Activated CD8-positive, alpha-beta T cell treated with anti-CD3 and anti-CD28 coated beads, Interleukin-2, amount 10 ng/mL, durations not matched to agents 7 days and 5 days (primary cell): ENCODE data around the gene JPH3. TPM values are rescaled to one million over a fixed set of nuclear protein-coding genes. Genes with fewer than 3 reads are reported as not detected.
A peak's percentile ranks its signal among the peaks of the same experiment; 100 is the strongest.
"Not testable (repeated sequence)": the region's sequence is repeated elsewhere in the genome, so short reads cannot be mapped to it uniquely, and the experiment has no call there.

Source experiments
- ATAC-seq: fragments of 150-1000 bp; cut with Tn5 transposase; one replicate; pipeline ENCODE4 v1.10.0; 2021; ENCODE audit warnings: moderate library complexity
- CTCF ChIA-PET: fragments of 350-600 bp; sonication (Branson Sonifier 250); formaldehyde crosslinking; loops from one replicate; lab custom pipeline; 2021; ENCODE audit warnings: antibody characterized with exemption; lab: Charles Lee
- POLR2A ChIA-PET: fragments of 350-600 bp; sonication (Branson Sonifier 250); formaldehyde crosslinking; loops from one replicate; lab custom pipeline; 2021; ENCODE audit warnings: antibody characterized with exemption; lab: Charles Lee
- DNase-seq: peaks from one replicate; pipeline ENCODE4 v3.0.0-alpha.2; 2020
- H3K27ac Mint-ChIP-seq: one replicate; pipeline ENCODE4 v1.8.0; 2021; ENCODE audit warnings: mild to moderate bottlenecking, mixed read lengths
- H3K27me3 Mint-ChIP-seq: one replicate; pipeline ENCODE4 v1.8.0; 2021; ENCODE audit warnings: low read depth, mixed read lengths
- H3K36me3 Mint-ChIP-seq: one replicate; pipeline ENCODE4 v1.8.0; 2021; ENCODE audit warnings: low read depth, mixed read lengths
- H3K4me1 Mint-ChIP-seq: one replicate; pipeline ENCODE4 v1.8.0; 2021; ENCODE audit warnings: low read depth, mixed read lengths
- H3K4me3 Mint-ChIP-seq: one replicate; pipeline ENCODE4 v1.8.0; 2021; ENCODE audit warnings: mild to moderate bottlenecking, mixed read lengths
- H3K9me3 Mint-ChIP-seq: one replicate; pipeline ENCODE4 v1.8.0; 2022; ENCODE audit warnings: mixed read lengths; ENCODE audit not compliant: insufficient read depth
- total RNA-seq, 2 experiments: library from RNA; stranded (reverse); gene quantifications; one replicate each; pipeline ENCODE4 v1.2.3, GENCODE V29; 2021

JPH3 gene
- total RNA-seq, 2 experiments from 2014 or later = not detected

- DNase-seq = no peak
- POLR2A ChIA-PET = no interaction called here
- CTCF ChIA-PET = no interaction called here
- no peak overlapping the region for H3K4me3 Mint-ChIP-seq
- no peaks in the 10 kb centered on the region for H3K9me3 Mint-ChIP-seq
- H3K27me3 Mint-ChIP-seq = no peaks in the 10 kb centered on the region
- H3K27ac Mint-ChIP-seq = no peak overlapping the region
- no peak for ATAC-seq
- H3K36me3 Mint-ChIP-seq = no peaks in the 10 kb centered on the region
- H3K4me1 Mint-ChIP-seq = peaks cover 12% of the 10 kb centered on the region
Measured at GRCh38 chr16:87680272-87680644, 78.0 kb downstream of the JPH3 start.

GRCh38 chr16:87681051-87681602, 78.8 kb downstream of the JPH3 start:
- H3K4me3 Mint-ChIP-seq, POLR2A ChIA-PET, DNase-seq, ATAC-seq, H3K27ac Mint-ChIP-seq, H3K36me3 Mint-ChIP-seq, H3K27me3 Mint-ChIP-seq, H3K9me3 Mint-ChIP-seq: not testable (repeated sequence)
- CTCF ChIA-PET = interaction anchor here (0.6 kb wide), 1 partner anchor 45 kb away, joined by 3 read pairs; no protein-coding TSS in a partner anchor
- peaks cover 12% of the 10 kb centered on the region for H3K4me1 Mint-ChIP-seq

DNA sequence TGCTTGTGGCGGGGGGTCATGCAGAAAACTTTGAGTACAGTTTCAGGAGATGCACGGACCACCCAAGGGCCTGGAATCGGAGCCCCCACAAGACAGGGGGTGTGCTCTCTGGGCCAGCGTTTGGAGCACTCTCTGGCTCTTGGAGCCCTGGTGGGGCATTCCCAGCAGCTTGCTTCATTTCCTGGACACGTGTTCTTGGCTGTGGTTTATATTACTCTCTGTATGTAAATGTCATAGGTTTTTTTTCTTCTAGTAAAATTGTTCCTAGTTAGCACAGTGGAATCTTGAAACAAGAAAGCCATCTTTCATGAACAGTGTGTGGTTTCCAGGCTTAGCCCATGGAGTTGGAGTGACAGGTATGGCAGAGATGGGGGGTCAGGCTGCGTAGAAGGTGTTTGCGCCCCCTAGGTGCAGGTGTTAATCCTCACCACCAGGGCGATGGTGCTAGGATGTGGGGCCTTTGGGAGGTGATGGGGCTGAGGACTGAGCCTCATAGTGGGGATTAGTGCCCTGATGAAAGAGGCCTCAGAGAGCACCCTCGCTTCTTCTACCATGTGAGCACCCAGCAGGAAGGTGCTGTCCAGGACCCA, 79.8 kb downstream of the JPH3 start:
- Mint-ChIP-seq H3K36me3 (no peaks in the 10 kb centered on the region), H3K4me1 (peaks cover 12% of the 10 kb centered on the region), H3K27me3 (no peaks in the 10 kb centered on the region), H3K9me3 (no peaks in the 10 kb centered on the region), H3K4me3 (no peak overlapping the region), H3K27ac (no peak overlapping the region)
- CTCF ChIA-PET = interaction anchor here (0.6 kb wide), 1 partner anchor 46 kb away, joined by 3 read pairs; no protein-coding TSS in a partner anchor
- DNase-seq = peak; percentile 38
- POLR2A ChIA-PET = no interaction called here
- peak; percentile 60 for ATAC-seq

DNA sequence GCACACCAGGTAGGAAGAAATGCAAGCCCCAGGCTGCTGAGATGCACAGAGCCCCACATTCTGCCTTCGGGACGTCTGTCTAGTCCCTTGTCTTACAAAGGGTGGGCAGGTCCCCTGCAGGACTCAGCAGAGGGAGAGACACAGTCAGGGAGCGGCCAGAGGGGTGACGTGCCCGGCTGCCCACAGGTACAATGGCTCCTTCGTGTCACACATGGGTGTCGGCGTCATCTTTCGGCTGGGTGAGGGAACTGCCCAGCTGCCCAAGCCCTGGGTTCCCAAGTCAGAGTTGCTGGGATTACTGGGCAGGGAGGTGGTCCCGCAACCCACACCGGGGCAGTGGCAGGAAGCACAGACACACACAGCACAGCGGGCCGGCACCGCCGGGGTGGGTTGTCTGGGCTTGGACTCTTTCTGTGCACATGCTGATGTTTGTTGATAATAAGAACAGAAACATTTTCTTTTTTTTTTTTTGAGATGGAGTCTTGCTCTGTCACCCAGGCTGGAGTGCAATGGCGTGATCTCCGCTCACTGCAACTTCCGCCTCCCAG, 80.6 kb downstream of the JPH3 start:
- no peak overlapping the region for H3K4me3 Mint-ChIP-seq
- H3K27ac Mint-ChIP-seq = no peak overlapping the region
- H3K9me3 Mint-ChIP-seq = no peaks in the 10 kb centered on the region
- H3K27me3 Mint-ChIP-seq = no peaks in the 10 kb centered on the region
- H3K36me3 Mint-ChIP-seq = no peaks in the 10 kb centered on the region
- ChIA-PET POLR2A (no interaction called here), CTCF (no interaction called here)
- no peak for DNase-seq
- peaks cover 12% of the 10 kb centered on the region for H3K4me1 Mint-ChIP-seq
- no peak for ATAC-seq

DNA sequence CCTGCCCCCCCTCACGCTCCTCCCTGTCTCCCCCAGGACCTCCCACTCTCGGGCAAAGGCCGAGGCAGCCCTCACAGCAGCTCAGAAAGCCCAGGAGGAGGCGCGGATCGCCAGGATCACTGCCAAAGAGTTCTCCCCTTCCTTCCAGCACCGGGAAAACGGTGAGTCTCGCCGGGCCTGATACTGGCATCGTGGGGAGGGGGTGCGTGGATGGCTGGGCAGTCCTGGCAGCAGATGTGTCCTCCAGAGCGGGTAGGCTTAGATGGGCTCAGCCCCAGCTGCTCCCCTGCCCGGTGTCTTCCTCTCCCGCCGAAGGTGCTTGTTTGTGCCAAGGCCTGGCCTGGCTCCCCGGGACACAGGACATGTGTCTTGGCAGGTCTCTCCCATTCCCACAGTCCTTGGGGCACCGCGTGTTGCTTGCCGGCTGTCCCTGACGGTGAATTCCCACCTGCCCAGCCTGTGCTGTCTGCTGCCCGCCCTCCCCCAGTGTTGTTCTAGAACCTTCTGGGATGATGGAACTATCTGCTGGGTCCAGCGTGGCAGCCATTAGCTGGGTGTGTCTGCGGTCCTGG, 81.9 kb downstream of the JPH3 start:
- no peak overlapping the region for H3K27ac Mint-ChIP-seq
- H3K4me3 Mint-ChIP-seq = no peak overlapping the region
- CTCF ChIA-PET = no interaction called here
- H3K27me3 Mint-ChIP-seq = no peaks in the 10 kb centered on the region
- no peaks in the 10 kb centered on the region for H3K36me3 Mint-ChIP-seq
- H3K9me3 Mint-ChIP-seq = no peaks in the 10 kb centered on the region
- ATAC-seq (no peak), DNase-seq (no peak)
- peaks cover 12% of the 10 kb centered on the region for H3K4me1 Mint-ChIP-seq
- POLR2A ChIA-PET = no interaction called here

GRCh38 chr16:87684711-87685404, 82.5 kb downstream of the JPH3 start:
- H3K4me1 Mint-ChIP-seq = peaks cover 12% of the 10 kb centered on the region
- CTCF ChIA-PET = no interaction called here
- no peaks in the 10 kb centered on the region for H3K27me3 Mint-ChIP-seq
- POLR2A ChIA-PET = no interaction called here
- DNase-seq (no peak), ATAC-seq (no peak)
- no peak overlapping the region for H3K27ac Mint-ChIP-seq
- no peak overlapping the region for H3K4me3 Mint-ChIP-seq
- no peaks in the 10 kb centered on the region for H3K9me3 Mint-ChIP-seq
- H3K36me3 Mint-ChIP-seq = no peaks in the 10 kb centered on the region

DNA sequence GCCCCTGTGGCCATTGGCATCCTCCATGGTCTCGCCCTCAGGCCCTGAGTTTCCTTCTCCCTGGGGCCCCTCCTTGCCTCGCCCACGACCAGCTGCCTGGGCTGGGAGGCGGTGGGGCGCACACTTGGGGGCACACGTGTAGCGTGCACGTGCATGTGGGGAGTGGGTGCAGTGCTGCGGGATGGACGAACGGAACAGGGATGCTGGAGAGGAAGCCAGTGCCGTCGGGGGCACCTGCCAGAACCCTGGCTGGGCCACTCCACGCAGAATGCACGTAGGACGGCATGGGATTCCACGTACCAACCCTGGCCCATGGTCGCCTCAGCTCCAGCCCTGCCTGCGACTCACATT, 83.1 kb downstream of the JPH3 start:
- ChIA-PET CTCF (no interaction called here), POLR2A (no interaction called here)
- no peak for DNase-seq
- no peak for ATAC-seq
- peaks cover 12% of the 10 kb centered on the region for H3K4me1 Mint-ChIP-seq
- no peak overlapping the region for H3K27ac Mint-ChIP-seq
- no peaks in the 10 kb centered on the region for H3K36me3 Mint-ChIP-seq
- H3K4me3 Mint-ChIP-seq = no peak overlapping the region
- no peaks in the 10 kb centered on the region for H3K9me3 Mint-ChIP-seq
- no peaks in the 10 kb centered on the region for H3K27me3 Mint-ChIP-seq

DNA sequence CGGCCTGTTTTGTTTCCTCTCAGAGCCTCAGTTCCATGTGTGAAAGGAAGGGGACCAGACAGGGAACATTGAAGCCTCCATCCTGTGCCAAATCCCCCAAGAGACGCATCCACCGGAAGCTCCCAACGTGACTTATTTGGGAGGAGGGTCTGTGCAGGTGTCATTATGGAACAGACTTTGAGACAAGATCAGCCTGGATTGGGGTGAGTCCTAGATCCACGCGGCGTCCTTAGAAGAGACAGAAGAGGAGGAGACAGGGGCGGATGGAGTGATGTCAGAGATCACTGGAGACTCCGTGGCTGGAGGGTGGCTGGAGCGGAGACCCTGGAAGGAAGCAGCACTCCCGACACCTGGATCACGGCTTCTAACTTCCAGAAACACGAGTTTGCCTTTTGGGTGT, 83.5 kb downstream of the JPH3 start:
- Mint-ChIP-seq H3K27me3 (no peaks in the 10 kb centered on the region), H3K36me3 (no peaks in the 10 kb centered on the region), H3K9me3 (no peaks in the 10 kb centered on the region), H3K4me1 (peaks cover 10% of the 10 kb centered on the region), H3K4me3 (no peak overlapping the region), H3K27ac (no peak overlapping the region)
- ChIA-PET CTCF (no interaction called here), POLR2A (no interaction called here)
- no peak for ATAC-seq
- DNase-seq = no peak

GRCh38 chr16:87686697-87687096, 84.4 kb downstream of the JPH3 start:
- H3K4me1 Mint-ChIP-seq = peaks cover 6% of the 10 kb centered on the region
- H3K4me3 Mint-ChIP-seq = no peak overlapping the region
- ChIA-PET POLR2A (no interaction called here), CTCF (no interaction called here)
- ATAC-seq (no peak), DNase-seq (no peak)
- no peak overlapping the region for H3K27ac Mint-ChIP-seq
- H3K36me3 Mint-ChIP-seq = no peaks in the 10 kb centered on the region
- H3K9me3 Mint-ChIP-seq = no peaks in the 10 kb centered on the region
- H3K27me3 Mint-ChIP-seq = no peaks in the 10 kb centered on the region

- DNase-seq (peak; percentile 31), ATAC-seq (no peak)
- H3K9me3 Mint-ChIP-seq = no peaks in the 10 kb centered on the region
- POLR2A ChIA-PET = no interaction called here
- no peaks in the 10 kb centered on the region for H3K36me3 Mint-ChIP-seq
- CTCF ChIA-PET = no interaction called here
- H3K4me1 Mint-ChIP-seq = peaks cover 1% of the 10 kb centered on the region
- no peak overlapping the region for H3K4me3 Mint-ChIP-seq
- H3K27ac Mint-ChIP-seq = no peak overlapping the region
- H3K27me3 Mint-ChIP-seq = no peaks in the 10 kb centered on the region
Measured at GRCh38 chr16:87687126-87687910, 85.0 kb downstream of the JPH3 start.

DNA sequence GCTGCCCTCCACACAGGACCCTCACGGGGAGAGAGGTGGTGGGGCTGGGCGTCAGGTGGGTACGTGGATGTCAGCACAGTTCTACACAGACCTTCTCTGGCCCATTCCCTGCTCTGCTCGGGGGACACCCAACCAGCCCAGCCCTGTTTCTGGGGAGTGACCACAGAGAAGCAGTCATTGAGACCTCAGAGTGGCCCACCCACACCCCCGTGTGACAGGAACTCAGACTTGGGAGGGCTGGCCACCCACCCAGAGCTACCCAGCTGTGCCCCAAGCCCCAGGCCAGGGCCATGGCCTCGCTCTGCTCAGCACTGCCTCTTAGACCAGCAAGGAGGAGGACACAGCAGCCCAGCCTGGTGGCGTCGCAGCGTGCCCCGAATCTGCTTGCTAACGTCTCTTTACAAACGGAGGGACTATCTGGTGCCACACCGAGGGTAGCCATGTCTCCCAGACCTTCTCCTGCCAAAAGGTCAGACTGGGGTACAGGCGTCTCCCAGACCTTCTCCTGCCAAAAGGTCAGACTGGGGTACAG, 85.8 kb downstream of the JPH3 start:
- ChIA-PET CTCF (no interaction called here), POLR2A (no interaction called here)
- Mint-ChIP-seq H3K4me3 (no peak overlapping the region), H3K27me3 (no peaks in the 10 kb centered on the region), H3K9me3 (no peaks in the 10 kb centered on the region), H3K4me1 (no peaks in the 10 kb centered on the region), H3K36me3 (no peaks in the 10 kb centered on the region), H3K27ac (no peak overlapping the region)
- DNase-seq (no peak), ATAC-seq (no peak)
